NOMO-1 (cell line): Measurements from ENCODE around the gene PRELID1.
A peak's percentile ranks its signal among the peaks of the same experiment; 100 is the strongest.
"Not testable (repeated sequence)": the region's sequence is repeated elsewhere in the genome, so short reads cannot be mapped to it uniquely, and the experiment has no call there.

ENCODE experiments used
- DNase-seq, 2 experiments: peaks; one replicate each; lab custom pipeline; 2025; ENCODE audit not compliant: unreplicated experiment in 2 of 2; lab: John Stamatoyannopoulos, UW

Gene PRELID1

GRCh38 chr5:177303121-177303924, at the start of gene PRELID1, which contains the start of gene RAB24:
Gene PRELID1, plus strand, starts transcription at chr5:177303799. Its CDS starts 187 bp downstream, at chr5:177303986.
Gene RAB24, minus strand, starts transcription at chr5:177303719. Its CDS starts 431 bp downstream, at chr5:177303288.
- peak; percentile 66 to 83 for DNase-seq

GRCh38 chr5:177256296-177256695, 47.3 kb upstream of the PRELID1 start:
- no peak for DNase-seq

GRCh38 chr5:177258711-177259110, 44.9 kb upstream of the PRELID1 start:
- DNase-seq = not testable (repeated sequence)

GRCh38 chr5:177260961-177261360, 42.6 kb upstream of the PRELID1 start:
- DNase-seq = no peak

- no peak for DNase-seq
Observed at GRCh38 chr5:177261510-177261909, 42.1 kb upstream of the PRELID1 start.

GRCh38 chr5:177264178-177264577, 39.4 kb upstream of the PRELID1 start:
- DNase-seq = no peak

- no peak for DNase-seq
Observed at GRCh38 chr5:177265395-177265794, 38.2 kb upstream of the PRELID1 start.

GRCh38 chr5:177269232-177269895, 34.2 kb upstream of the PRELID1 start:
- DNase-seq = no peak

- DNase-seq = no peak
Observed at GRCh38 chr5:177269976-177270375, 33.6 kb upstream of the PRELID1 start.

GRCh38 chr5:177270653-177271052, 32.9 kb upstream of the PRELID1 start:
- DNase-seq = no peak

- DNase-seq = no peak
Observed at GRCh38 chr5:177271113-177271512, 32.5 kb upstream of the PRELID1 start.

GRCh38 chr5:177275883-177276282, 27.7 kb upstream of the PRELID1 start:
- DNase-seq = no peak

- DNase-seq = no peak
Observed at GRCh38 chr5:177276886-177277285, 26.7 kb upstream of the PRELID1 start.

GRCh38 chr5:177288191-177288590, 15.4 kb upstream of the PRELID1 start:
- DNase-seq = no peak

- DNase-seq = no peak
Observed at GRCh38 chr5:177290816-177291596, 12.6 kb upstream of the PRELID1 start.

- DNase-seq = no peak
Observed at GRCh38 chr5:177291735-177292134, 11.9 kb upstream of the PRELID1 start.

GRCh38 chr5:177293819-177294581, 9.6 kb upstream of the PRELID1 start:
- no peak for DNase-seq

- DNase-seq = no peak
Observed at GRCh38 chr5:177294632-177295031, 9.0 kb upstream of the PRELID1 start.

GRCh38 chr5:177295924-177296323, 7.7 kb upstream of the PRELID1 start:
- peak in 1 of 2 experiments; percentile 14 for DNase-seq

GRCh38 chr5:177296581-177296980, 7.0 kb upstream of the PRELID1 start:
- DNase-seq = no peak
